MCF 10A (cell line): ENCODE measurements around the gene MTHFS. TPM values are rescaled to one million over a fixed set of nuclear protein-coding genes. Genes with fewer than 3 reads are reported as not detected.

ENCODE experiments used
- BruUV-seq: library from RNA; stranded (reverse); fragments of 400-500 nt; replicated peaks from 2 replicates; lab custom pipeline; 2021; lab: Mats Ljungman, UMichigan
- CTCF ChIA-PET: fragments of 300-600 bp; sonication (Branson Sonifier 250); formaldehyde crosslinking; extraction: SDS; loops from one replicate; lab custom pipeline; 2021; ENCODE audit warnings: antibody characterized with exemption, inconsistent platforms; lab: Yijun Ruan, JAX
- POLR2A ChIA-PET: fragments of 300-600, 350-650 bp; sonication (Branson Sonifier 250); formaldehyde crosslinking; extraction: SDS; loops from one replicate; lab custom pipeline; 2020; ENCODE audit warnings: antibody characterized with exemption, inconsistent platforms; lab: Yijun Ruan, JAX
- DNase-seq: peaks from one replicate; pipeline ENCODE4 v3.0.0-alpha.2; 2018; ENCODE audit not compliant: unreplicated experiment
- H3K27ac Mint-ChIP-seq: one replicate; pipeline ENCODE4 v1.8.0; 2022; ENCODE audit warnings: mild to moderate bottlenecking, low read depth, mixed read lengths; ENCODE audit not compliant: unreplicated experiment
- H3K27me3 Mint-ChIP-seq: one replicate; pipeline ENCODE4 v1.8.0; 2022; ENCODE audit warnings: mixed read lengths; ENCODE audit not compliant: insufficient read depth, unreplicated experiment
- H3K36me3 Mint-ChIP-seq: one replicate; pipeline ENCODE4 v1.8.0; 2022; ENCODE audit warnings: mild to moderate bottlenecking, moderate library complexity, mixed read lengths; ENCODE audit not compliant: insufficient read depth, unreplicated experiment
- H3K4me1 Mint-ChIP-seq: one replicate; pipeline ENCODE4 v1.8.0; 2022; ENCODE audit warnings: mixed read lengths; ENCODE audit not compliant: insufficient read depth, unreplicated experiment
- H3K4me3 Mint-ChIP-seq: one replicate; pipeline ENCODE4 v1.8.0; 2022; ENCODE audit warnings: mild to moderate bottlenecking, moderate library complexity, mixed read lengths; ENCODE audit not compliant: unreplicated experiment
- H3K9me3 Mint-ChIP-seq: one replicate; pipeline ENCODE4 v1.8.0; 2022; ENCODE audit warnings: mixed read lengths; ENCODE audit not compliant: unreplicated experiment
- CTCF ChIP-seq: fragments of 200-600 bp; IDR thresholded peaks from one replicate; pipeline ENCODE4 v1.8.0; 2022; ENCODE audit warnings: antibody characterized with exemption, mild to moderate bottlenecking; ENCODE audit not compliant: unreplicated experiment
- intact Hi-C: fragments of 100-400 bp; cut with micrococcal nuclease; formaldehyde crosslinking; loops from 2 replicates; pipeline ENCODE4 v1.14.1; 2022
- total RNA-seq: library from RNA; stranded (reverse); gene quantifications from 2 replicates; pipeline ENCODE4 v1.2.3, GENCODE V29; 2022

MTHFS gene
- total RNA-seq, 1 experiment from 2014 or later = 34.5 TPM

GRCh38 chr15:79815468-79815867 is 81.3 kb downstream of the MTHFS start:
- no peaks in the 10 kb centered on the region for H3K36me3 Mint-ChIP-seq
- BruUV-seq = no TSS peak
- POLR2A ChIA-PET = no interaction called here
- intact Hi-C loops = no loop called here
- CTCF ChIA-PET = interaction anchor here (0.6 to 0.7 kb wide), 2 partner anchors 358 to 890 kb away, joined by 3 read pairs; no protein-coding TSS in a partner anchor
- DNase-seq = no peak
- peaks cover 9% of the 10 kb centered on the region for H3K9me3 Mint-ChIP-seq
- no peak overlapping the region for H3K27ac Mint-ChIP-seq
- peaks cover 18% of the 10 kb centered on the region for H3K4me1 Mint-ChIP-seq
- no peaks in the 10 kb centered on the region for H3K27me3 Mint-ChIP-seq
- no peak for TF ChIP-seq CTCF
- no peak overlapping the region for H3K4me3 Mint-ChIP-seq

DNA sequence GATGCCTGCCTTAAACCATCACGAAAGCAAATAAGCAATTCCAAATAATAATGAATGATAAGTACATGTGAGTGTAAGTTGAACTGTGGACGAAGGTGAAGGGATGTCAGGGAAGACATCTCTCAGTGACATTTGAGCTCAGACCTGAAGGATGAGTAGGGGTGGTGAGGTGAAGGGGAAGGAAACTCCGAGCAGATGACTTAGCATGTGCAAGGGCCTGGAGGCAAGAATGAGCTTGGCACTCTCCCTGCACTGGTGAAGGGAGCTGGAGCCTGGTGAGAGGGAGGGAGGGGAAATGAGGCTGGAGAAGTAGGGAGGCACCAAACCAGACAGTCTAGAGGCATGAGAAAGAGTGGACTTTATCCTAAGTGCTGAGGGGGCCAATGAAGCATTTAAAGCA is 84.3 kb downstream of the MTHFS start:
- no peaks in the 10 kb centered on the region for H3K27me3 Mint-ChIP-seq
- peak overlapping the region; percentile 4 for H3K27ac Mint-ChIP-seq
- no peaks in the 10 kb centered on the region for H3K36me3 Mint-ChIP-seq
- no peak for TF ChIP-seq CTCF
- peaks cover 18% of the 10 kb centered on the region for H3K4me1 Mint-ChIP-seq
- POLR2A ChIA-PET = interaction anchor here (0.7 to 1.4 kb wide), 6 partner anchors 14 to 501 kb away, joined by 3 to 7 read pairs (median 4); no protein-coding TSS in a partner anchor
- CTCF ChIA-PET = interaction anchor here (1.6 kb wide), 1 partner anchor 41 kb away, joined by 5 read pairs; no protein-coding TSS in a partner anchor
- DNase-seq = peak; percentile 61
- no peaks in the 10 kb centered on the region for H3K9me3 Mint-ChIP-seq
- BruUV-seq = no TSS peak
- intact Hi-C loops = no loop called here
- peak overlapping the region; percentile 4 for H3K4me3 Mint-ChIP-seq

DNA sequence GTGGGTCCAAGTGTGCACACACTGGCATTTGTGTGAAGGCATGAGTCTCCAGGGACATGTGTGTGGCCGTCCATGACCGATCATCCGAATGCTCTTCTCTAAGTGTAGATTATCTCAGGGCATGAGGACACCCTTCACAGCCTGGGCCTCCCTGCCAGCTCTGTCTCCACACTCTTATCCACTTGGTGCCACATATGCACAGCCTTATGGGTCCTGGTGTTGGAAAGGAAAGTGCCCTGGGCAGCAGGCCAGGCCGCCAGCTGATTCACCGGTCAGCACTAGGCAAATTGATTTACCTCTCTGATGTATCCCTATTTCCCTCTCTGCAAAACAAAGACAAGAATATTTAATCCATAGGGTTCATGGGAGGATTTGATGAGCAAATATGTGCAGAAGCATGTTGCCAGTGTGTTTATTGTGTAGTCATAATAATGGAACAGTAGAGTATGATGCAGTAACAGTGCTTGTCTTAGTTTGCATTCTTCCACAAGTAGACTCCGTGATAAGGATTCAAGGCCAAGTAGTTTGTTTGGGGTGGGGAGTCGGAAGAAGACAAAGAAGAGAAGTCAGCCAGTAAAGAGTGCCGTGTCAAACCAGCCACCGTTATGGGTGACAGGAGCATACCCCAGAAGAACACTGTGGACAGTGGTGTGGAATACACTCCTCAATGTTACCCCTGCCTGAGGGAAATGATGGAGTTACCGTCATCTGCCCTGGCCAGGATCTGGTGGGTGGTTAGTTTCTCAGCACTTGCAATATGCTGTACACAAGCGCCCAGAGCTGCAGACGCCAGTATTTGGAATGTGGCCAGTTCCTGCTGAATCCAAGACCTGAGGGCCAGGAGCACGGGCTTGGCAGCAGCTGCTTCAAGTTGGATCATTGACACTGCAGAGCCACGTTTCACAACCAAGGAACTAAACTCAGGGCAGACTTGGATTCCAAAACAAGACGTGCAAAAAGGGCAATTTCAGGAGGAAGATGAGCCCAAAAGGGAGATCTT is 85.1 kb downstream of the MTHFS start:
- H3K27ac Mint-ChIP-seq = peak overlapping the region; percentile 4
- TF ChIP-seq CTCF = no peak
- intact Hi-C loops = no loop called here
- H3K4me1 Mint-ChIP-seq = peaks cover 18% of the 10 kb centered on the region
- ChIA-PET CTCF (interaction anchor here (0.6 to 1.3 kb wide), 4 partner anchors 11 to 472 kb away, joined by 3 to 4 read pairs (median 4); no protein-coding TSS in a partner anchor), POLR2A (interaction anchor here (0.6 to 1.4 kb wide), 7 partner anchors 13 to 500 kb away, joined by 3 to 7 read pairs (median 4); no protein-coding TSS in a partner anchor)
- H3K36me3 Mint-ChIP-seq = no peaks in the 10 kb centered on the region
- BruUV-seq = no TSS peak
- H3K4me3 Mint-ChIP-seq = peak overlapping the region; percentile 4
- peak; percentile 94 for DNase-seq
- H3K9me3 Mint-ChIP-seq = no peaks in the 10 kb centered on the region
- no peaks in the 10 kb centered on the region for H3K27me3 Mint-ChIP-seq

DNA sequence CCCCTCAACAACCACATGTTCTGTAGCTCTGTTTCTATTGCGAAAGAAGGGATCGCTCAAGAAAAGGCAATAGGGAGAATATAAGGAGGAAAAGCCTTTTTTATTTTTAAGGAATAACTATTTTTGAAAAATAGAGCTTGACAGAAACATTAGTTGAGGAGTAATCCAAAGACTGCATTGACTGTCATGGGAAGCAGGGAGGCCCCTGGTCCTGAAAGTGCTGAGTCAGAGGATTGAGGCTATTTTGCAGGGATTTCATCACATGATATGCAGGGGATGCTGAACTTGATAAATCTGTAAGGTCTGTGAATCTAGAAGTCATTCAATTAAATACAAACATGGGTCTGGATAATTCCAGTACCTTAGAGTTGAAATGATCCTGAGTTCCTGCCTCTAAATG is 92.0 kb downstream of the MTHFS start:
- Mint-ChIP-seq H3K27me3 (no peaks in the 10 kb centered on the region), H3K36me3 (no peaks in the 10 kb centered on the region), H3K4me1 (no peaks in the 10 kb centered on the region), H3K27ac (no peak overlapping the region), H3K4me3 (no peak overlapping the region), H3K9me3 (no peaks in the 10 kb centered on the region)
- POLR2A ChIA-PET = no interaction called here
- no peak for DNase-seq
- CTCF ChIA-PET = no interaction called here
- no peak for TF ChIP-seq CTCF
- BruUV-seq = no TSS peak
- intact Hi-C loops = no loop called here
